A549 (cell line): Measurements from ENCODE around the gene DBT. TPM values are rescaled to one million over a fixed set of nuclear protein-coding genes. Genes with fewer than 3 reads are reported as not detected.
A peak's percentile ranks its signal among the peaks of the same experiment; 100 is the strongest.

Experiments
- BCL3 ChIP-seq: fragments of >200 bp; sonication (Bioruptor Twin); formaldehyde crosslinking; IDR thresholded peaks from 3 replicates; pipeline ENCODE4 v1.6.1; 2016
- BHLHE40 ChIP-seq: IDR thresholded peaks from 2 replicates; pipeline ENCODE4 v1.6.1; 2012; ENCODE audit warnings: low read depth, low read length, inconsistent platforms
- CBX2 ChIP-seq: fragments of 200-600 bp; sonication (generic); IDR thresholded peaks from 2 replicates; pipeline ENCODE4 v1.6.1; 2016; ENCODE audit warnings: low read depth, mild to moderate bottlenecking, borderline replicate concordance
- CBX8 ChIP-seq: fragments of 200-600 bp; sonication (generic); IDR thresholded peaks from 2 replicates; pipeline ENCODE4 v1.6.1; 2016
- CHD4 ChIP-seq: fragments of 200-600 bp; sonication (generic); IDR thresholded peaks from 2 replicates; pipeline ENCODE4 v1.6.1; 2016; ENCODE audit warnings: antibody characterized with exemption, mild to moderate bottlenecking, borderline replicate concordance
- CTCF ChIP-seq: fragments of >200 bp; sonication (Bioruptor Twin); formaldehyde crosslinking; IDR thresholded peaks from 3 replicates; pipeline ENCODE4 v1.5.1; 2016
- E2F6 ChIP-seq: IDR thresholded peaks from 2 replicates; pipeline ENCODE4 v1.6.1; 2012; ENCODE audit warnings: low read depth, borderline replicate concordance
- ELK1 ChIP-seq: fragments of 150-350 bp; IDR thresholded peaks from 2 replicates; pipeline ENCODE4 v1.6.1; 2014; ENCODE audit warnings: low read depth, mild to moderate bottlenecking, low read length
- EP300 ChIP-seq, 2 experiments: fragments of >200 bp; sonication (Bioruptor Twin); formaldehyde crosslinking; IDR thresholded peaks; 2 replicates in 1 of 2; 3 replicates in 1 of 2; pipeline ENCODE4 v1.6.1; 2016 to 2017
- GATA3 ChIP-seq: IDR thresholded peaks from 2 replicates; pipeline ENCODE4 v1.6.1; 2012; ENCODE audit warnings: borderline replicate concordance
- HDAC2 ChIP-seq: fragments of 200-600 bp; sonication (generic); IDR thresholded peaks from 2 replicates; pipeline ENCODE4 v1.6.1; 2016
- HES2 ChIP-seq: fragments of >200 bp; sonication (Bioruptor Twin); formaldehyde crosslinking; IDR thresholded peaks from 2 replicates; pipeline ENCODE4 v1.6.1; 2016
- HEYL ChIP-seq: fragments of 250-450 bp; sonication (Bioruptor Pico); IDR thresholded peaks from 2 replicates; pipeline ENCODE4 v1.8.0; 2021; ENCODE audit warnings: mild to moderate bottlenecking, moderate library complexity
- JUN ChIP-seq, 2 experiments: fragments of >200 bp; sonication (Bioruptor Twin); formaldehyde crosslinking; IDR thresholded peaks; 2 replicates in 1 of 2; 3 replicates in 1 of 2; pipeline ENCODE4 v1.6.1; 2016 to 2017
- JUNB ChIP-seq: fragments of >200 bp; sonication (Bioruptor Twin); formaldehyde crosslinking; IDR thresholded peaks from 2 replicates; pipeline ENCODE4 v1.6.1; 2016
- KDM5A ChIP-seq: fragments of 200-600 bp; sonication (generic); IDR thresholded peaks from 2 replicates; pipeline ENCODE4 v1.6.1; 2016; ENCODE audit warnings: antibody characterized with exemption, mild to moderate bottlenecking
- NFE2L2 ChIP-seq: fragments of 150-350 bp; conservative IDR thresholded peaks from 2 replicates; pipeline ENCODE4 v1.6.1; 2014; ENCODE audit warnings: low read length
- NPAS2 ChIP-seq: fragments of 250-450 bp; sonication (Bioruptor Pico); IDR thresholded peaks from 2 replicates; pipeline ENCODE4 v1.8.0; 2022; ENCODE audit warnings: mild to moderate bottlenecking, moderate library complexity, borderline replicate concordance
- PBX3 ChIP-seq: IDR thresholded peaks from 2 replicates; pipeline ENCODE4 v1.6.1; 2012
- POLR2AphosphoS2 ChIP-seq: conservative IDR thresholded peaks from 2 replicates; pipeline ENCODE4 v1.6.1; 2012; ENCODE audit warnings: low read length, improper control_type of control experiment, inconsistent platforms
- RAD21 ChIP-seq, 2 experiments: fragments of >200 bp in 1 of 2; sonication (Bioruptor Twin) in 1 of 2; formaldehyde crosslinking in 1 of 2; IDR thresholded peaks in 1 of 2; conservative IDR thresholded peaks in 1 of 2; 2 replicates in 1 of 2; 3 replicates in 1 of 2; pipeline ENCODE4 v1.6.1; 2012 to 2018; ENCODE audit warnings: inconsistent platforms in 1 of 2
- RCOR1 ChIP-seq: fragments of 150-350 bp; IDR thresholded peaks from 2 replicates; pipeline ENCODE4 v1.6.1; 2014; ENCODE audit warnings: antibody characterized with exemption, low read length, low read depth
- RFX5 ChIP-seq: fragments of 450-650 bp; IDR thresholded peaks from 2 replicates; pipeline ENCODE4 v1.7.1; 2014; ENCODE audit warnings: antibody characterized with exemption, mild to moderate bottlenecking, moderate library complexity
- SMC3 ChIP-seq: fragments of >200 bp; sonication (Bioruptor Twin); formaldehyde crosslinking; IDR thresholded peaks from 3 replicates; pipeline ENCODE4 v1.6.1; 2018; ENCODE audit warnings: inconsistent platforms
- ZNF302 ChIP-seq: fragments of 250-450 bp; sonication (Bioruptor Pico); IDR thresholded peaks from 2 replicates; pipeline ENCODE4 v1.9.0; 2021; ENCODE audit warnings: inconsistent platforms, mild to moderate bottlenecking, moderate library complexity
- polyA plus RNA-seq, 4 experiments: library from polyadenylated mRNA; depleted of rRNA in 3 of 4; stranded (reverse); fragments of >200 nt; fragmentation: RNase III in 1 of 4; extraction: RNeasy Plus Mini Kit Qiagen cat#74134 plus additional on column Dnase treatment in 1 of 4; gene quantifications; 2 replicates in 3 of 4; 3 replicates in 1 of 4; pipeline ENCODE4 v1.2.3, GENCODE V29; 2011 to 2017

Gene DBT
- polyA plus RNA-seq, 2 of the 4 experiments (the other 2 are of a cell fraction), result 3.6 to 8.7 TPM

GRCh38 chr1:100265931-100266740 lies 16.5 kb upstream of the DBT start, which contains the start of gene RTCA (continued):
- no peak for TF ChIP-seq ELK1
- no peak for TF ChIP-seq CTCF
- TF ChIP-seq CBX2, result no peak
- TF ChIP-seq RAD21 (conservative IDR thresholded peaks at IDR 0.05 in 1 of 2, IDR thresholded peaks at IDR 0.05 in 1 of 2), result no peak
- TF ChIP-seq BCL3, result 0 out of 3 replicates have a peak, but pooled peaks have one; percentile 37
- TF ChIP-seq RFX5, result no peak
- no peak for TF ChIP-seq SMC3
- TF ChIP-seq ZNF302 (CRISPR knock-in tag), result no peak
- TF ChIP-seq HDAC2, result no peak
- TF ChIP-seq GATA3, result no peak
- no peak for TF ChIP-seq HEYL (CRISPR knock-in tag)
- no peak for TF ChIP-seq POLR2AphosphoS2
- TF ChIP-seq CBX8, result no peak
- TF ChIP-seq JUNB, result no peak
- peak in 1 of 2 experiments; percentile 55; a peak in 1 of 5 replicates for TF ChIP-seq JUN (IDR thresholded peaks at IDR 0.05)
- no peak for TF ChIP-seq NFE2L2
- TF ChIP-seq PBX3, result no peak
- no peak for TF ChIP-seq KDM5A
- TF ChIP-seq CHD4, result no peak
- no peak for TF ChIP-seq BHLHE40
- no peak for TF ChIP-seq E2F6
- no peak for TF ChIP-seq EP300 (IDR thresholded peaks at IDR 0.05)
- TF ChIP-seq NPAS2 (CRISPR knock-in tag), result no peak
- no peak for TF ChIP-seq RCOR1
- TF ChIP-seq HES2, result no peak
